Prostate gland (tissue), 2 donors: Measurements from ENCODE around the gene BEST3. TPM values are rescaled to one million over a fixed set of nuclear protein-coding genes. Genes with fewer than 3 reads are reported as not detected.

Experiments used
- DNase-seq: peaks from one replicate; pipeline ENCODE4 v3.0.0-alpha.2; 2019; ENCODE audit warnings: low spot score
- H3K27ac ChIP-seq, 2 donors: fragments of 200-600 bp; sonication (generic); 2 replicates each; pipeline ENCODE4 v1.5.1; 2017 to 2019
- H3K27me3 ChIP-seq: fragments of 200-600 bp; sonication (generic); replicated peaks from 2 replicates; pipeline ENCODE4 v1.5.1; 2019; ENCODE audit not compliant: insufficient read depth
- H3K36me3 ChIP-seq, 2 donors: fragments of 200-600 bp; sonication (generic); 1 replicate in 1 of 2; 2 replicates in 1 of 2; pipeline versions ENCODE4 v1.5.1 to v1.8.1; 2017 to 2019
- H3K4me1 ChIP-seq: fragments of 200-600 bp; sonication (generic); replicated peaks from 2 replicates; pipeline ENCODE4 v1.5.1; 2019
- H3K4me3 ChIP-seq, 2 donors: fragments of 200-600 bp; sonication (generic); 2 replicates each; pipeline ENCODE4 v1.5.1; 2017 to 2019
- H3K9me3 ChIP-seq: fragments of 200-600 bp; sonication (generic); 2 replicates; pipeline ENCODE4 v1.5.1; 2017
- CTCF ChIP-seq, 4 experiments: fragments of 200-600 bp in 2 of 4; fragments of 450-650 bp in 2 of 4; sonication (generic) in 2 of 4; IDR thresholded peaks; 1 replicate in 3 of 4; 2 replicates in 1 of 4; pipeline ENCODE4 v1.5.1; 2016 to 2019; ENCODE audit warnings: antibody characterized with exemption in 4 of 4, mild to moderate bottlenecking in 2 of 4, moderate library complexity in 2 of 4
- POLR2A ChIP-seq: fragments of 450-650 bp; IDR thresholded peaks from one replicate; pipeline ENCODE4 v1.6.1; 2016; ENCODE audit warnings: antibody characterized with exemption, mild to moderate bottlenecking
- POLR2AphosphoS5 ChIP-seq: sonication (generic); formaldehyde crosslinking; IDR thresholded peaks from one replicate; pipeline ENCODE4 v1.6.1; 2017; ENCODE audit warnings: antibody characterized with exemption
- WGBS: methylation state at CpG from one replicate; pipeline ENCODE4 v1.1.5; 2018; 5-methylcytosine and 5-hydroxymethylcytosine counted together
- intact Hi-C: fragments of 100-400 bp; cut with DNase I; formaldehyde crosslinking; loops from one replicate; pipeline ENCODE4 v1.14.2; 2022
- total RNA-seq, 2 donors: library from RNA; depleted of rRNA; stranded (reverse); fragments of >200 nt; gene quantifications; one replicate each; pipeline ENCODE4 v1.1.0, GENCODE V29; 2016

The BEST3 gene
- total RNA-seq, 2 donors from 2014 or later: 0.85 to 2.1 TPM

- H3K4me3 ChIP-seq: no peak overlapping the region
- TF ChIP-seq CTCF (IDR thresholded peaks at IDR 0.05) (no peak), POLR2AphosphoS5 (no peak)
- intact Hi-C loops: no loop called here
- H3K9me3 ChIP-seq: no peaks in the 10 kb centered on the region
- H3K27ac ChIP-seq: no peak overlapping the region
- DNase-seq: no peak
- H3K27me3 ChIP-seq: no peaks in the 10 kb centered on the region
- H3K36me3 ChIP-seq: no peaks in the 10 kb centered on the region
- H3K4me1 ChIP-seq: no peaks in the 10 kb centered on the region
Observed at GRCh38 chr12:69662764-69663163, 36.3 kb downstream of the BEST3 start.

- DNase-seq: no peak
- no peaks in the 10 kb centered on the region for H3K4me1 ChIP-seq
- WGBS: 83% methylated on average over 4 of the region's 4 CpGs
- no peak for TF ChIP-seq CTCF (IDR thresholded peaks at IDR 0.05)
- TF ChIP-seq POLR2AphosphoS5: no peak
- no peak for TF ChIP-seq POLR2A
- no peaks in the 10 kb centered on the region for H3K36me3 ChIP-seq
- intact Hi-C loops: no loop called here
- no peak overlapping the region for H3K27ac ChIP-seq
- H3K4me3 ChIP-seq: no peak overlapping the region
- no peaks in the 10 kb centered on the region for H3K9me3 ChIP-seq
- H3K27me3 ChIP-seq: no peaks in the 10 kb centered on the region
Observed at GRCh38 chr12:69661386-69661785, 37.7 kb downstream of the BEST3 start.

GRCh38 chr12:69660164-69660863, 38.8 kb downstream of the BEST3 start:
- DNase-seq: no peak
- H3K4me1 ChIP-seq: no peaks in the 10 kb centered on the region
- no peaks in the 10 kb centered on the region for H3K27me3 ChIP-seq
- no peak for TF ChIP-seq CTCF (IDR thresholded peaks at IDR 0.05)
- no peak for TF ChIP-seq POLR2A
- TF ChIP-seq POLR2AphosphoS5: no peak
- H3K27ac ChIP-seq: no peak overlapping the region
- H3K9me3 ChIP-seq: no peaks in the 10 kb centered on the region
- H3K4me3 ChIP-seq: no peak overlapping the region
- no peaks in the 10 kb centered on the region for H3K36me3 ChIP-seq
- 94% methylated on average over 1 of the region's 1 CpG for WGBS
- intact Hi-C loops: no loop called here

GRCh38 chr12:69658203-69658602, 40.9 kb downstream of the BEST3 start:
- TF ChIP-seq CTCF (IDR thresholded peaks at IDR 0.05): no peak
- TF ChIP-seq POLR2A: no peak
- no peak for TF ChIP-seq POLR2AphosphoS5
- no peak overlapping the region for H3K27ac ChIP-seq
- DNase-seq: no peak
- H3K4me3 ChIP-seq: no peak overlapping the region
- intact Hi-C loops: no loop called here
- H3K27me3 ChIP-seq: no peaks in the 10 kb centered on the region
- 31% methylated on average over 2 of the region's 2 CpGs for WGBS
- H3K9me3 ChIP-seq: no peaks in the 10 kb centered on the region
- H3K36me3 ChIP-seq: no peaks in the 10 kb centered on the region
- H3K4me1 ChIP-seq: no peaks in the 10 kb centered on the region

GRCh38 chr12:69657376-69658137, 41.5 kb downstream of the BEST3 start:
- Histone ChIP-seq H3K27ac (no peak overlapping the region), H3K4me3 (no peak overlapping the region), H3K27me3 (no peaks in the 10 kb centered on the region), H3K9me3 (no peaks in the 10 kb centered on the region), H3K4me1 (no peaks in the 10 kb centered on the region), H3K36me3 (no peaks in the 10 kb centered on the region)
- DNase-seq: no peak
- 75% methylated on average over 9 of the region's 9 CpGs for whole genome bisulfite sequencing
- intact Hi-C loops: no loop called here
- TF ChIP-seq CTCF (IDR thresholded peaks at IDR 0.05) (no peak), POLR2A (no peak), POLR2AphosphoS5 (no peak)
